Activated CD8-positive, alpha-beta T cell treated with anti-CD3 and anti-CD28 coated beads for 36 hours (primary cell): ENCODE data around the gene BMPER. TPM values are rescaled to one million over a fixed set of nuclear protein-coding genes. Genes with fewer than 3 reads are reported as not detected.

ENCODE experiments used
- ATAC-seq: fragments of 200-7000 bp; cut with Tn5 transposase; one replicate; pipeline ENCODE4 v1.10.0; 2021; ENCODE audit warnings: mild to moderate bottlenecking, moderate library complexity
- CTCF ChIA-PET: fragments of 350-600 bp; sonication (Branson Sonifier 250); formaldehyde crosslinking; loops from one replicate; lab custom pipeline; 2021; ENCODE audit warnings: antibody characterized with exemption; lab: Charles Lee
- POLR2A ChIA-PET: fragments of 350-600 bp; sonication (Branson Sonifier 250); formaldehyde crosslinking; loops from one replicate; lab custom pipeline; 2021; ENCODE audit warnings: antibody characterized with exemption; lab: Charles Lee
- DNase-seq: peaks from one replicate; pipeline ENCODE4 v3.0.0-alpha.2; 2020
- H3K27ac Mint-ChIP-seq: one replicate; pipeline ENCODE4 v1.8.0; 2021; ENCODE audit warnings: mild to moderate bottlenecking, mixed read lengths
- H3K27me3 Mint-ChIP-seq: one replicate; pipeline ENCODE4 v1.8.0; 2021; ENCODE audit warnings: mixed read lengths
- H3K36me3 Mint-ChIP-seq: one replicate; pipeline ENCODE4 v1.8.0; 2021; ENCODE audit warnings: low read depth, mixed read lengths
- H3K4me1 Mint-ChIP-seq: one replicate; pipeline ENCODE4 v1.8.0; 2021; ENCODE audit warnings: low read depth, mixed read lengths
- H3K4me3 Mint-ChIP-seq: one replicate; pipeline ENCODE4 v1.8.0; 2021; ENCODE audit warnings: mild to moderate bottlenecking, moderate library complexity, mixed read lengths
- H3K9me3 Mint-ChIP-seq: one replicate; pipeline ENCODE4 v1.8.0; 2021; ENCODE audit warnings: mixed read lengths
- CTCF ChIP-seq: fragments of 200-600 bp; IDR thresholded peaks from one replicate; pipeline ENCODE4 v1.8.0; 2022; ENCODE audit warnings: antibody characterized with exemption, mild to moderate bottlenecking
- intact Hi-C: fragments of 100-400 bp; cut with micrococcal nuclease; formaldehyde crosslinking; loops from one replicate; pipeline ENCODE4 v1.10.0; 2022
- total RNA-seq, 2 experiments: library from RNA; stranded (reverse); gene quantifications; one replicate each; pipeline ENCODE4 v1.2.3, GENCODE V29; 2021

BMPER gene
- total RNA-seq, 2 experiments from 2014 or later, result not detected

- no peaks in the 10 kb centered on the region for H3K4me1 Mint-ChIP-seq
- DNase-seq (no peak), ATAC-seq (no peak)
- ChIA-PET POLR2A (no interaction called here), CTCF (no interaction called here)
- intact Hi-C loops, result no loop called here
- H3K4me3 Mint-ChIP-seq, result no peak overlapping the region
- H3K27me3 Mint-ChIP-seq, result no peaks in the 10 kb centered on the region
- H3K27ac Mint-ChIP-seq, result no peak overlapping the region
- H3K9me3 Mint-ChIP-seq, result no peaks in the 10 kb centered on the region
- no peak for TF ChIP-seq CTCF
- H3K36me3 Mint-ChIP-seq, result no peaks in the 10 kb centered on the region
Measured at GRCh38 chr7:34026481-34027190, 121.3 kb downstream of the BMPER start.

- Mint-ChIP-seq H3K9me3 (no peaks in the 10 kb centered on the region), H3K27ac (no peak overlapping the region), H3K4me1 (no peaks in the 10 kb centered on the region), H3K4me3 (no peak overlapping the region), H3K27me3 (peaks cover 1% of the 10 kb centered on the region), H3K36me3 (no peaks in the 10 kb centered on the region)
- DNase-seq (no peak), ATAC-seq (no peak)
- CTCF ChIA-PET, result no interaction called here
- intact Hi-C loops, result no loop called here
- TF ChIP-seq CTCF, result no peak
- POLR2A ChIA-PET, result no interaction called here
Measured at GRCh38 chr7:34031156-34031555, 125.8 kb downstream of the BMPER start.

DNA sequence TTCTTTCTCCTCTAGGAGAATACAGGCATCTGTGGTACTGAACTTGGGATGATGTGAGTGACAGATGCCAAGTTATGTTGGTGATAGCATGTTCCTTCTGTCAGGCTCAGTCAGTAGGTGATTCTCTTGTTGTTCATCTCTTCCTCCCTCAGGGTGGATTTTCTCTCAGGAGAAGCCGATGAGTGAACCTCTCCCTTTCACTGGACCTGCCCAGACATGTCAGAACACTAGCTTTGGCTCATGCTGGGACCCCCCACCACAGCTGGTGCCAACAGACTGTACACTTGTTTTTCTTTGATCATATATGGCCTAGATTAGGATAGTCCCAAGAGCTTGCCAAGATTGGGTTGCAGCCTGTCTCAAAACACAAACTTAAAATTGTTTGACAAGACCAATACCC, 129.4 kb downstream of the BMPER start:
- Mint-ChIP-seq H3K4me1 (no peaks in the 10 kb centered on the region), H3K27me3 (peaks cover 1% of the 10 kb centered on the region), H3K4me3 (no peak overlapping the region), H3K9me3 (no peaks in the 10 kb centered on the region), H3K36me3 (no peaks in the 10 kb centered on the region), H3K27ac (no peak overlapping the region)
- TF ChIP-seq CTCF, result no peak
- POLR2A ChIA-PET, result no interaction called here
- intact Hi-C loops, result no loop called here
- DNase-seq, result no peak
- no peak for ATAC-seq
- CTCF ChIA-PET, result no interaction called here

- ATAC-seq (no peak), DNase-seq (no peak)
- ChIA-PET POLR2A (no interaction called here), CTCF (no interaction called here)
- Mint-ChIP-seq H3K36me3 (no peaks in the 10 kb centered on the region), H3K27me3 (peaks cover 4% of the 10 kb centered on the region), H3K4me3 (no peak overlapping the region), H3K9me3 (no peaks in the 10 kb centered on the region), H3K4me1 (no peaks in the 10 kb centered on the region), H3K27ac (no peak overlapping the region)
- intact Hi-C loops, result no loop called here
- no peak for TF ChIP-seq CTCF
Measured at GRCh38 chr7:34036051-34036920, 130.9 kb downstream of the BMPER start.
